HG03565 (cell line): Measurements from ENCODE around the gene DDX1.
A peak's percentile ranks its signal among the peaks of the same experiment; 100 is the strongest.
"Not testable (repeated sequence)": the region's sequence is repeated elsewhere in the genome, so short reads cannot be mapped to it uniquely, and the experiment has no call there.

ENCODE experiments used
- ATAC-seq: cut with Tn5 transposase; IDR thresholded peaks from one replicate; pipeline ENCODE4 v1.9.1; 2021; ENCODE audit warnings: mild to moderate bottlenecking, moderate library complexity; ENCODE audit not compliant: unreplicated experiment

DDX1 gene

GRCh38 chr2:15591692-15592463, at the start of gene DDX1:
Gene DDX1 (plus strand): TSS chr2:15591868. CDS start chr2:15591934, 66 bp downstream.
- peak; percentile 88 for ATAC-seq

- not testable (repeated sequence) for ATAC-seq
Observed at GRCh38 chr2:15542269-15542668, 49.4 kb upstream of the DDX1 start.

GRCh38 chr2:15543053-15543452, 48.6 kb upstream of the DDX1 start:
- ATAC-seq = no peak

- no peak for ATAC-seq
Observed at GRCh38 chr2:15543541-15543940, 48.1 kb upstream of the DDX1 start.

- no peak for ATAC-seq
Observed at GRCh38 chr2:15544227-15544626, 47.4 kb upstream of the DDX1 start.

GRCh38 chr2:15546297-15547098, 45.2 kb upstream of the DDX1 start:
- ATAC-seq = no peak

- no peak for ATAC-seq
Observed at GRCh38 chr2:15547115-15547876, 44.4 kb upstream of the DDX1 start.

- ATAC-seq = no peak
Observed at GRCh38 chr2:15548974-15549373, 42.7 kb upstream of the DDX1 start.

- no peak for ATAC-seq
Observed at GRCh38 chr2:15553519-15553918, 38.1 kb upstream of the DDX1 start.

GRCh38 chr2:15553951-15554350, 37.7 kb upstream of the DDX1 start:
- ATAC-seq = no peak

GRCh38 chr2:15554525-15555218, 37.0 kb upstream of the DDX1 start:
- no peak for ATAC-seq

- ATAC-seq = no peak
Observed at GRCh38 chr2:15555760-15556193, 35.9 kb upstream of the DDX1 start.

- ATAC-seq = no peak
Observed at GRCh38 chr2:15556311-15556930, 35.2 kb upstream of the DDX1 start.

- no peak for ATAC-seq
Observed at GRCh38 chr2:15557887-15558311, 33.8 kb upstream of the DDX1 start.

GRCh38 chr2:15559379-15560139, 32.1 kb upstream of the DDX1 start:
- no peak for ATAC-seq

GRCh38 chr2:15560140-15560987, 31.3 kb upstream of the DDX1 start:
- peak; percentile 23 for ATAC-seq

GRCh38 chr2:15560988-15561573, 30.6 kb upstream of the DDX1 start, which contains the start of gene NBAS:
Gene NBAS (minus strand): TSS chr2:15561334. CDS start chr2:15561304, 30 bp downstream.
- peak; percentile 70 for ATAC-seq
